GM18951 (cell line): ENCODE results near the gene APBB2.
"Not testable (repeated sequence)": the region's sequence is repeated elsewhere in the genome, so short reads cannot be mapped to it uniquely, and the experiment has no call there.

Experiments used
- POLR2A ChIP-seq: IDR thresholded peaks from 4 replicates; pipeline ENCODE4 v1.6.1; 2011; ENCODE audit warnings: mild to moderate bottlenecking; ENCODE audit not compliant: insufficient read length, insufficient read depth; ENCODE audit errors: extremely low read depth
- in situ Hi-C: fragments of 300-500 bp; cut with MboI; formaldehyde crosslinking; loops from one replicate; pipeline ENCODE4 v1.12.0; 2022; ENCODE audit warnings: low sequenced_read_pairs, mixed read lengths, inconsistent platforms; ENCODE audit not compliant: unreplicated experiment

APBB2 gene

DNA sequence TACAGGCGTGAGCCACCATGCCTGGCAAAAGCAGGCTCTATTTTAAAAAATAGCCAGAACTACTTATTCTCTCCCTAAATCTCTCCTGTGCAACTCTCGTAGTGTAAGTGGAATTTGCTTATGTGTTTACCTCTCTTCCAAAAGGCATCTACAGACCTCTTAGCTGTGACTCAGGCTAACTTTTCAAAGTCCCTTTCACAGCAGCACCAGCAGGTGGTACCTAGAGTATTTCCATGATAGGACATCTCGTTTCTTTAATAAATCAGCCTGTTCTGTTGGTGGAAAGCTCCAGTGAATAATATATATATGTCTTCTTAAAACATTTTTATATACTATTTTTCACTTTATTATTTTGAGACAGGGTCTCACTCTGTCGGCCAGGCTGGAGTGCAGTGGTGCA lies 375.6 kb downstream of the APBB2 start:
- no peak for TF ChIP-seq POLR2A
- in situ Hi-C loops = no loop called here

DNA sequence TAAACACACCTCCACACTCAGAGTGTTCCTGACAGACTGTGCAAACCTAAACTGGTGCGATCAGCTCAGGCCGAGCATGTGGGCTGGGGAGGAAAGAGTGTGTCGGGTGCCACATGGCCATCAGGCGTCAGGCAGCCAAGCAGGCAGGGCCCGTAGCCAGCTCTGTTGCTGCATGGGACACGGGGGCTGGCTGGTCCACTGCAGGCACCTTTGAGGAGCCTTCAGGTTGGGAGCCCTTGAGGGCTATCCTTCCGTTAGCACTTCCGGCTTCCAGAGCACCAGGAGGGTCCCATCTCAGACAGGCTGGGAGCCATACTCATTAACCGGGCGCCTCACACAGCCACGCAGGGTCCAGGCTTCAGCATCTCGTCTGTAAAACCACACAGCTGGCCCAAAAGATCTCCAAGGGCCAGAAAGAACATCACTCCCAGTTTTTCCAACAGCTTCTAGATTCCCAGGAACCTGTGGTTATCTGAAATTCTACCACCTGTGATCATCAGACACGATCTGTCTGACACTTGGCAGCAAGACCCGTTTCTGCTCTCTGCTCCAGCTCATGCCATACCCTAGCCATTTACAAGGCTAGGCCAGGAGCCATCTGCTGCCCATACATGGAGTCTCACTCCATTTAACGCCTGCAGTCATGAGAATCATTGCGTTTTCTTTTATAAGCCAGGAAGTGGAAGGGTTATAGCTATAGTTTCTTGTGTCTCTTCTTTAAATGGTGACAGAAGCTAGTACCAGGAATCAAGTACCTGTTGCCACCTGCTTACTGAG lies 377.1 kb downstream of the APBB2 start:
- no peak for TF ChIP-seq POLR2A
- in situ Hi-C loops = no loop called here

DNA sequence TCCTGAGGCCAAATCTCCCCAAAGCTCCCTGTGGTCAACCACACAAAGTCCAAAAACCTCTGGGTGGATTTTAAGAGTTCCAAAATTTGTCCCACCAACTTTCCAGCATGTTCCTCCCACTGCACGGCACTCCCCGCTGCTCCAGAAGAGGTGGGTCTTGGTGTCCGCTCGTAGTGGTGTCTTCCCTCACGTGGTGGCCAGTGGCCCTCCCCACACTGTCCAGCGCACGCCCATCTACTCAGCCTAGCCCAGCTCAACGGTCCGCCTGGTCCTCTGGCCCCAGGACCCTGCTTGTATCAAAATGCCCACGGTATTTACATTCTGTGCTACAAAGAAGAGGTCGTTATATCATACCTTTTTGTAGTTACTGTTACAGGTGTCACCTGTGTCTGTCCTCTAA lies 381.1 kb downstream of the APBB2 start:
- in situ Hi-C loops = no loop called here
- no peak for TF ChIP-seq POLR2A

DNA sequence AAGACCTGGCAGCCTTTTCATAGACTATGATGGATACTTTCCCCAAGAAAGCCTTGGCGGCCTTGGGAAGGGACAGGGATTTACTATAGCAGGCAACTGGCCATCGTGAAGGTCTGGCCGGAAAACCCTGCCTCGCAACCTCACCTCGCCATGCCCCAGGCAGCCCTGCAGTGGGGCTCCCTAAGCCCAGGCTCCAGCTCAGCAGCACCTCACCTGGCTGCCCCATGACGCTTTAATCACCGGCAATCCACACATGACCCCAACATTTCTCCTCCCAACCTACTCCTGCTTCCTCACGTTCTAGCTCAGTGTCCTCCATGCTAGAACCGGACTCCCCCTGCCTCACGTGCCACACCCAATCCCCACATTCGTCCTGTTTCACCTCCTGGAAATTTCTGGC lies 382.2 kb downstream of the APBB2 start:
- TF ChIP-seq POLR2A = no peak
- in situ Hi-C loops = no loop called here

DNA sequence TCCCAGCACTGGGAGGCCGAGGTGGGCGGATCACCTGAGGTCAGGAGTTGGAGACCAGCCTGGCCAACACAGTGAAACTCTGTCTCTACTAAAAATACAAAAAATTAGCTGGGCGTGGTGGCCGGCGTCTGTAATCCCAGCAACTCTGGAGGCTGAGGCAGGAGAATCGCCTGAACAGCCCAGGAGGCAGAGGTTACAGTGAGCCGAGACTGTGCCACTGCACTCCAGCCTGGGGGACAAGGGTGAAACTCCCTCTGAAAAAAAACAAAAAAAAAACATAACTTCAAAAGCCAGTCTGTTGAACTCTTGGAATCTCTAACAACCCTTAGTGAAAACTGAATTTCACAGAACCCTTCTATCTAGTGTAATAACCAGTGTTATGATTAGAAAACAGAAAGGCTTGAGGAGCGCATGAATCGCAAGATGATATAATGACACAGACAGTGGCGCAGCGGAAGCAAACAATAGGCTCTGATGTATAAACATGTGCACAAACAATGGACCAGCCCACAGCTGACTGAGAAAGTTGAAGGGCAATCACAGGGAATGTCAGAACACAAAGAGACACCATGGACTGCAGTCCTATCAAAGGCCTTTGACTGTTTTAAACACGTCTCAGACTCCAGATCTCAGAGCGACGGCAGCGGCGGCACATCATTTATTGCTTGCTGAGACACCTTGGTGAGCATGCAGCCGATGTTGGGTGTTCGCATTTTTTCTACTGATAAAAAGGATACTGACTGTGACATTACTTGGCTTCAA lies 383.0 kb downstream of the APBB2 start:
- no peak for TF ChIP-seq POLR2A
- in situ Hi-C loops = no loop called here

DNA sequence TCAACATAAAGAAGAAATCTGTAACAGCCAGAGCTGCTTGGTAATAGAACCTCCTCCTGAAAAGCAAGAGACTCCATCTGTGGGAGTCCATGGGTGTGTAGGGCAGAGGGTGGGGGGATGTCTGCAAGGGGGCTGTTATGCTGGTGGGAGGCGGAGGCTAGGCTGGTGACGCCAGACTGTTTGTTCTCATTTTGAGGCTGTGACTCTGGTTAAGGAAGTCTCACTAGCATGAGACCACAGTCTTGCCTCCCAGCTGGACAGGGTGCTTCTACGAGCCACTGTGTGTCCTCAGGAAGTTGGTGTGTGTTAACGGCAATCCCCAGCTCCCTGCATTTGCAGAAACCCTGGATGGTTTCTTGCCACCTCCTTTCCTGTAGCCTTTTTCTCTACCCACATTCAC lies 384.8 kb downstream of the APBB2 start:
- in situ Hi-C loops = no loop called here
- no peak for TF ChIP-seq POLR2A

DNA sequence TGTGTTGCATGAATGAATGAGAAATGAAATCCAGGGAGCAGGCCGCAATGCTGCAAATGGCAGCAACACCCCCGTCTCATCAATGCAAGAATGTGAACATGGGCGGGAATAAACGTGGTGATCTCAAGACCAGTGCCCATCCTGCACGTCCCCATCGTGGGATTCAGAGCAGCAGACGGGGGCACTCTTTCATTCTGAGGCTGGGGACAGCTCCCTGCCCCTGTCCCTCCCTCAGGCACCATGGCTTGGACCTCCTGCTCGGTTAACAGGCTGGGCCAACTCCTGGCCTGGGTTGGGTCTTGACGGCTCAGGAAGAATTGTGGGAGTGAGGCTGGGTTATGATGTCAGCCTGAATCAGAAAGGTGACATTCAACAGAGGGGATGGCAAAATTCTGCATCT lies 385.7 kb downstream of the APBB2 start:
- no peak for TF ChIP-seq POLR2A
- in situ Hi-C loops = no loop called here

DNA sequence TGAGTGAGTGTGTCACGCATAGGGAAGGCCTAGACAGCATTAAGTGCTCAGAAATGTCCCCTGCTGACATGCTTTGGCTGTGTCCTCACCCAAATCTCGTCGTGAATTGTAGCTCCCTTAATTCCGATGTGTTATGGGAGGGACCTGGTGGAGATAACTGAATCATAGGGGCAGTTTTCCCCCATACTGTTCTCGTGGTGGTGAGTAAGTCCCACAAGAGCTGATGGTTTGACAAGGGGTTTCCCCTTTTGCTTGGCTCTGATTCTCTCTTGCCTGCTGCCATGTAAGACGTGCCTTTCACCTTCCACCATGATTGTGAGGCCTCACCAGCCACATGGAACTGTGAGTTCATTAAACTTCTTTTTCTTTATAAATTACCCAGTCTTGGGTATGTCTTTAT lies 386.6 kb downstream of the APBB2 start:
- in situ Hi-C loops = no loop called here
- no peak for TF ChIP-seq POLR2A

DNA sequence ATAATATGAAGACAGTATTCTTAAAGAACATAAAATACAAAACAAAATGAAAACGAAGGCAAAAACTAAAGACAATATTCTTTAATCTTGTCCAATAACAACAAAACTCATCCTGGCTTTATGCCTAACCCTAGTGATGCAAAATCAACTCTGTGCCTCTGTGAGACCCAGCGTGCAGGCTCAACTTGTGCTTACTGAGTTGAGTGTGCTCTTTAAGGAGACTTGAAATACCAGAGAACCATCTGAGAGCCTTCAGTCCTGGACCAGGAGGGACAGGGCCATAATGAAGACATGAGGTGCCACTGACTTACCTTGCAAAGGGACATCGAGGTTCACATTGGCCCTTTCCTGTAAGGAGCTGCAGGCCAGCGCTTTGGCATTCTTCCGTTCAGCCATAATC lies 387.5 kb downstream of the APBB2 start:
- in situ Hi-C loops = no loop called here
- no peak for TF ChIP-seq POLR2A

DNA sequence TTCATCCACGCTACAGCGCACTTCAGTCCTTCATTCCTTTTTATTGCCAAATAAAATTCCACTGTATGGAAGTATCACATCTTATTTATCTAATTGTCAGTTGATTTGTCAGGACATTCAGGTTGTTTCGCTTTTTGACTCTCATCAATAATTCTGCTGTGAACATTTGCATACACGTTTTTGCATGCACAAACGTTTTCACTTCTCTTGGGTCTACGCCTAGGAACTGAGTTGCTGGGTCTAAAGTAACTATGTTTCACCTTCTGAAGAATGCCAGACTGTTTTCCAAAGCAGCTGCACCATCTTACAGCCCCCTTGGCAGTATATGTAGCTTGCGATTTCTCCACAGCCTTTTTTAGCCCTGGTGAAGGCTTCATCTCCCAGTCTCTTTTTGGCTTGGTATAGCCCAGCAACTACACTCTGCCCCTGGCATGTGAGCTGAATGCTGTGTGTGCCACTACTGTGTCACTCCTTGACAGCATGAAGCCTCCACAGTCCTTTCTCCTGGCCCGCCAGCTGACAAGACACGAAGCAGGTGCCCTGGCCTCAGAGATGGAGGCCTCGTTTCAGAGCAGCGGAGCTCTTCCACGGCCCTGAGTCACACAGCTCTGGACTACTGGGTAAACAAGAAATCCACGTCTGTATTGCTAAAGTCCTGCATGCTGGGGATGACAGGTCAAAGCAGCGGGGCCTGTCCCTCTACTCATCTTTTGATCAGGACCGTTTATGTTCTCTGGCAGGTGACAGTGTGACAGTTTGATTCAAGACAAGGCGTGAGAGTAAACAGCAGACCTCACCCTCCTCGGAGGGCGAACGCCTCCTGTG lies 389.1 kb downstream of the APBB2 start:
- TF ChIP-seq POLR2A = no peak
- in situ Hi-C loops = no loop called here

DNA sequence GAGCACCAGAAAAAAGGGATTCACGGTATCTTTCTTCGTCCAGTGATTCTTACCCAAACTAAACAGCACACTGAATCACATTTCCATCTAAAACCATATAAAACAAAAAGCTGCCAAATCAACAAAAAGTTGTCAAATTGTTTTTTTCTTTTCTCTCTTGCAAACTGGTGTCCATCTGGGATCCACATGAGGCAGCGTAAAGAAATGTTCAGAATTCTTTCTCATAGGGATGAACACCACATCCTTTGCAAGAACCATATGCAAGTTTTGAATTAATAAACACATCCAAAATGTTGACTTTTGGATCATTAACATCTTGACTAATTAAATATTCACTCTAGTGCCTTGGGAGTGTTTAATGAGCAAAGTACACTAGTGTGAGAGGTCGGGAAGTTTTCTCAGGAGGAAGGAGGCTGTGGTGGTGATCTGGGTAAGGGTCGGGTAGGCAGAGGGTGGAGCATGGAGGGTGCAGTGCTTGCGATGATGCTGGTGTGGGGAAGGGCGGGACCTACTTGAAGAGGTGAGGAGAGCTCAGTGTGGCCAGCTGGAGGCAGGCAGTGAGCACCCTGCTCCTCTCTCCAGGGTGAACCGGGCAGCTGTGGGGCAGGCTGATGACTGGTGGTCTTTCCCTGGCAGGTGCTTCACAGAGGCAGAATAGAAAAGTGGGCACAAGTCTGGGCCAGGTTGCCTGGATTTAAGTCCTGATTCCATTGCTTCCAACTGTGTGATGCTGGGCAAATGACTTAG lies 391.7 kb downstream of the APBB2 start:
- no peak for TF ChIP-seq POLR2A
- in situ Hi-C loops = no loop called here

DNA sequence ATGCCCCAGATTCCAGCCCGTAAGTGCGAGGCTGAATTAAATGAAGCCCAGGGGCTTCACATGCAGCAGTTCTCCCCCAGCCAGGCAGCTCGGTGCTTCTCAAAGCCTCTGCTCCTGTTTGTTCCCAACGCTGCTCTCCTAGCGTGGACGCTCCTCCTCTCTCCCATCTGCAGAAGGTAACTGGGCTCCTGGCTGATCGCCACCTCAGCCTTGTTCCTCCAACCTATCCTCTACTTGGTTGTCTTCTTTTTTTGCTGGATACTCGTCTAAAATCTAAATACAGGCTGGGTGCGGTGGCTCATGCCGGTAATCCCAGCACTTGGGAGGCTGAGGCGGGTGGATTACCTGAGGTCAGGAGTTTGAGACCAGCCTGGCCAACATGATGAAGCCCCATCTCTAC lies 394.2 kb downstream of the APBB2 start:
- in situ Hi-C loops = no loop called here
- TF ChIP-seq POLR2A = no peak

DNA sequence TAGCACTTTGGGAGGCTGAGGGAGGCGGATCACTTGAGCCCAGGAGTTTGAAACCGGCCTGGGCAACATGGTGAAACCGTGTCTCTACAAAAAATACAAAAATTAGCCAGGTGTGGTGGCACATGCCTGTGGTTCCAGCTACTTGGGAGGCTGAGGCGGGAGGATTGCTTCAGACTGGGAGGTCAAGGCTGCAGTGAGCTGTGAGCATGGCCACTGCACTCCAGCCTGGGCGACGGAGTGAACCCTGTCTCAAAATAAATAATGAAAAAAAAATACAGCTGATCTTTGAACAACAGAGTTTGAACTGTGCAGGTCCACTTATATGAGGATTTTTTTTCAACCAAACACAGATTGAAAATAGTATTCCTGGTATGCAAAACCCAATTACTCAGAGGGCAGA lies 397.2 kb downstream of the APBB2 start:
- in situ Hi-C loops = not testable (repeated sequence)

DNA sequence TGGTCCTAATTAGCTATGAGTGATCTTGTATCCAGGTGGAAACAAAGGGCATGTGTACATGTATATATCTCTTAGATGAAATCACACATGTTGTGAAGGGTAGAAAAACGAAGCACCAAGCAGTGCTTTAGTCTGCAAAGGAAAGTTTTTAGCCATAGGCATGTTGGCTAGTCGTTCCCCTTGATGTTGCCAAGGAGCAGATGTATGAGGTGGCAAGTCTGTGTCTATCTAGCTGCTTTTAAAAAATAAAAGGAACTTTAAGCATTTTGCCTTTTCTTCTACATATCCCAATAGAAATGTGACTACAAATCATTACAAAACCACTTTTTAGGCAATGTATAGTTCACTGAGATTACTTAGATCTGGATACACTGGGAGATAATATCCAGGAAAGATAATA lies 401.5 kb downstream of the APBB2 start:
- in situ Hi-C loops = no loop called here
- TF ChIP-seq POLR2A = no peak
